RPMI7951 (cell line): ENCODE data around the gene SCAF1. TPM values are rescaled to one million over a fixed set of nuclear protein-coding genes. Genes with fewer than 3 reads are reported as not detected.

Experiments
- DNase-seq: peaks from one replicate; pipeline ENCODE4 v3.0.0-alpha.2; 2012; ENCODE audit warnings: low read depth
- total RNA-seq: library from RNA; depleted of rRNA; stranded (reverse); fragments of >200 nt; shearing (Covaris generic); gene quantifications from 2 replicates; pipeline ENCODE4 v1.2.3, GENCODE V29; 2014

Gene SCAF1
- total RNA-seq, 1 experiment from 2014 or later, result 7.1 TPM

DNA sequence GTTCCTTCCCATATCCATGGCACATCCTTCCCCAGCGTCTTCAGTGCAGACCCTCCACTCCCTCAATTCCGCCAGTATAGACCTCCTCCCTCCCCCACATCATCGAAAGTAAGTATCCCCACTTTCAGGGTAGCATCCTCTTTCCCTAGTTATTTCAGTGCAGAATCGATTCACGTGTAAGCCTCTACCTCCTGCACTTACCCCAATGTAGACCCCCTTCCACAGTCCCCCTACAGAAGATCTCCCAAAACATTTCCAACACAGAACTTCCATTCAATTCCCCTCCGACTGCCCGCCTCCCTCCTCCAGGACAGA lies 23.0 kb downstream of the SCAF1 start:
- DNase-seq, result no peak

DNA sequence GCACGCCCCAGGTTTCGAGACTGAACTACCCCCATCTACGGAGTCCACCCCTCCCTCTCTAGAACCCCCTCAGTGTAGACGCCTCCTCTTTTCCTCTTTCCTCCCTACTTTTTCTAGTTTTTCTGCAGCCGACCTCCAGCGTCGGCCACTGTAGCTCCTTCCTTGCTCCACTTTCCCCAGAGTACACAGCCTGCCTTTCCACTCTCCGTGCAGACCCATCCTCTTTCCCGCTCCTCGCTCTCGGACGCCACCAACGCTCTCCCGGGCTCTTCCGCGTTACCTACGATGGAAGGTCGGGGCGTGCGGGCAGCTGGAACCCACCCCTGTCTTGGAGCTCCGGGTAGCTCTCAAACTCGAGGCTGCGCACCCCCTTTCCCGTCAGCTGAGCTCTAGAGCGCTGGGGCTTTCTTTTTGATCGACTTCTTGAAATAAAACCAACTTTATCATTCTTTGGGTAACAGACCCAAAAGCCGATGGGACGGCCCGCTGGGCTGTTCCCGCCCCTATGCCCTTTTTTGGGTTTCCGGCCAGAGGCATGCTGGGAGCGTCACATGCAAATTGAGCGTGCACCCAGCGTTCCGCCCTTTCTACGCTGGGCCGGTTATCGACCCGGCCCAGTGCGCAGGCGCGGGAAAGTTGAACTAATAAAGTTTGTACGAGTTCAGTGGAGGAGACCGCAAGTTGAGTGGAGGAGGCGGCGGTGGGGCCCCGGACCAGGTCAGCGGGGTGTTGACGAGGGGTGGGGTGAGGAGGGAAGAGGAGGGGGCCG lies 23.5 kb downstream of the SCAF1 start, which contains the start of the genes BCL2L12 and IRF3:
Gene BCL2L12 (plus strand): TSS at position 583 of the 769 bp plus-strand sequence. CDS start 760 bp downstream, outside the sequence.
Gene IRF3 (minus strand): TSS at position 507 of the 769 bp plus-strand sequence. CDS start 1,019 bp downstream, outside the sequence.
- peak; percentile 95 for DNase-seq

DNA sequence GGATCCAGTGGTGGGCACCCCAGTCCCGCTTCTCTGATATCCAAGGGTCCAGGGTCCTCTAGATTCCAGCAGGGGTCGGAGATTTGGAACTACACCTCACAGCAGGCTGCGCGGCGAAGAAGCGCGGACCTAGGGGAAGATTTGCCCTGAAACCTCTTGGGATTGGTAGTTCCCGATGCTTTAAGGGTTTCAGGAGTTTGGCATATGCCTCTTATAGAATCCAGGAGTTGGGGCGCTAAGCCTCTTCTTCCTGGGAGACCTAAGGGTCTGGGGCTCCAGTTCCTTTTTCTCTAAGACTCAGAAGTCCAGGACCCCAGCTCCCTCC lies 24.1 kb downstream of the SCAF1 start:
- DNase-seq, result no peak

DNA sequence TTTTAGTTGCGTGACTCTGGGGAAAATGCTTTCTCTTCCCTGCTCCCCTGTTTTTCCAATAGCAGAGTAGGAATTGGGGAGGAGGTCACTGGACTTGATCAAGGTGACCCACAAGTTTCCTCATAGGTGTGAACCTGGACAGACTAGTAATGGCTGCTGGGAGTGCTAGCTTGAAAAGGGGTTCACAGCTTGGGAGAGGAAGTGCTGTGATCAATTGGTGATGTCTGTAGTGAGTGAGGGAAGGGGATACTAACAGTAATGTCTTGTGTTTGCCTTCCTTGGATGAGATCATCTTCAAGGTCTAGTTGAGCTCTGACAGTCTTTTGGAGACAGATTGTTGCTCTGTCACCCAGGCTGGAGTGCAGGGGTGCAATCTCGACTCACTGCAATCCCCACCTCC lies 25.5 kb downstream of the SCAF1 start:
- DNase-seq, result no peak

DNA sequence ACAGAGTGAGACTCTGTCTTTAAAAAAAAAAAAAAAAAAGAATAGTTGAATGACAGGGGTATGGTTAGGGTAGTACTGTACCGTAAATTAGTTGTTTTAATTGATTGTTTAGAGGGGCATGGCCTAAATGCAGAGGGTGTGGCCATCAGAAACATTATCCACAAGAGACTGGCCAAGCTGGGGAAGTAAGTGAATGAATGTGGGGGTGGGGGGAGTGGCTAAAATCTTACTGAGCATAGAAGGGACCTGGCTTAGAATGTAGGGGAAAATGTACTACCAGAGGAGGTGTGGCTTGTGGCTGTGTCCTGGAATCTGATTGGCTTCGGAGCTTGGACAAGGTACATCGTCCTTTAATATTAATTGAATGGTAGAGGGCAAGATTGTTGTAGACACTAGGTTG lies 27.5 kb downstream of the SCAF1 start:
- DNase-seq, result no peak

DNA sequence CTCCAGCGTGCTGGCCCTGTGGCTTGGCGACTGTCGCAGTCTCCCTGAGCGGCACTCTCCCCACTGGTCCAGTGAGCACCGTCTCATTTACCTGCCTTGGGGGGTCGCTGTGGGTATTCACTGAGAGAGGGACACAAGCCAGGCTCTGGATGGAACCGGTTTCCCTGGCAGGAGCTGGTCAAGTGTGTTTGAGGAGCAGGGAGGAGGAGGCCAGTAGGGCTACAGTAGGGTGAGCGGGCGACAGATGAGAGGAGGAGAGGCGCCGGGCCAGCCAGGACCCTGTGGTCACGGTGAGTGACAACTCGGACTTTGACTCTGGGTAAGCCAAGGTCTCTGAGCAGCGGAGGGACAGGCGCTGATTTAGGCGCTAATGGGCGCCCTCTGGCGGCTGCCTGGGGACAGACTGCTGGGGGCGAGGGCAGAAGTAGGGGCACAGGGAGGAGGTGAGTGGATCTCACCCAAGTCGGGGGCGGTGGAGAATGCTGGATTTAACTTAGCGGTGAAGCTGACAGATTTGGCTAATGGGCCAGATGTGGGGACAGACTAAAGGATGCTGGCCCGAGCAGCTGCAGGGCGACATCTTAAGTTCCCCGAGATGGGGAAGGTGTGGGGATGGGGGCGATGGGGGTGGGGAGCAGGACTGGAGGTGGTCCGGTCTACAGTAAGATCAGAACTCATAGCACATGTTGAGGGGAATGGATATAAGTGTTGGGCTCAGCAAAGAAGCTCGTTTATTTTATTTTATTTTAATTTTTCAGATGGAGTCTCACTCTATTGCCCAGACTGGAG lies 30.3 kb downstream of the SCAF1 start:
- peak; percentile 63 for DNase-seq

DNA sequence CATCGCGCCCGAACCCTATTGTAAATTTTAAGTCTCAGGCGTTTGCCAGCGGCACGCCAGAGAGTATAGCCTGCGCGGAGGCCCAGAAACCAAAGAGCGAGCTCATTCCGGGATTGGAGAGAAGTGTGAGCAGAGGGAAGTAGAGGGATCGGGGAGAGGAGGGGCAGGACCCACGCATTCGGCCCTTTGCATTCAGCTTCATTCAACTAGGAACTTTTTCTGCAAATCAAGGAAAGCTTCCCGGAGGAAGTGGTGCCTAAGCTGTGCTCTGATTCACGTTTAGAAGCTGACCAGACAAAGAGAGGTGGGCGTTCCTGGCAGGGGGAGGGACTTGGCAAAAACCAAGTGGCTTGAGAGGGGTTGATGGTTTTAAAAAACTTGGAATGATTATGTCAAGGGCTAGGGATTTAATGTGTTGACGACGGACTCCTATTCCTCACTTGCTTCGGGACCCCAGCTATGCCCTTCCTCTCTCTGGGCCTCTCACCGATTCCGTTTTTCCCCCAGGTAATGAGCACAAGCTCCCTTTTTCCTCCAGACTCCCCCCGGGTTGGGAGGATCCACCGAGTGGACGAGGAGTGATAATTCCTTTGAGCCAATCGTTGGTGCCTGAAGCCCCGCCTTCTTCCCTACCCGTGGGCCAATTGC lies 34.3 kb downstream of the SCAF1 start:
- peak; percentile 91 for DNase-seq

- peak; percentile 100 for DNase-seq
Measured at GRCh38 chr19:49676784-49677230, 34.8 kb downstream of the SCAF1 start.

GRCh38 chr19:49677231-49677900 lies 35.4 kb downstream of the SCAF1 start, which contains the start of gene PRMT1:
Gene PRMT1 (plus strand): TSS chr19:49677271. CDS start chr19:49677281, 10 bp downstream.
- peak; percentile 23 for DNase-seq

- DNase-seq, result peak; percentile 71
Measured at GRCh38 chr19:49677901-49678674, 36.1 kb downstream of the SCAF1 start.

GRCh38 chr19:49678985-49679770 lies 37.2 kb downstream of the SCAF1 start:
- no peak for DNase-seq

DNA sequence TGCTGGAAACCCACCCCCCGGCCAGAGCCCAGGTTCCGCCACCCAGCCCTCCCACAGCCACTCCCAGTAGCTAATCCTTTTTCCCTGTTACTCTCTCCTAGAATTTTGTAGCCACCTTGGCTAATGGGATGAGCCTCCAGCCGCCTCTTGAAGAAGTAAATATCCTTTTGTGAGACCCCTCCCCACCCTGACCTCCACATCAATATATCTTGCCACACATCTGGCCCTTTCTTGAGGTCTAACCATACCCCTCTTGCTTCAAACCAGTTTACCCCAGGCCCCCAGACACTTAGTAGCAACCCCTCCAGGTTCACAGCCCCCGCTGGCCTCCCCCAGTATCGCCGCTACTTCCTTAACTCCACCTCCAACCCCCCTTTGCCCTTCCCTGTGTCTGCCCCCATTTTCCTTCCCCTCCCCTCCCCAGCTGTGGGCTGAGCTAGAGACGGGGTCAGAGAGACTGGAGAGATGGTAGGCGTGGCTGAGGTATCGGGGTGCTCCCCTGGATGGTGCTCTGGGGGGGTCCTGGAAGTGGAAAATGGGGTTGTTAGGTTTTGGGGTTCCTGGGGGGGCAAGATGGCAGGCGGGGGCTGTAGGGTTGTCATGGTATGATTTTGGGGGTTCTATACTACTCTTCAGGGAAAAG lies 37.9 kb downstream of the SCAF1 start:
- DNase-seq, result no peak

DNA sequence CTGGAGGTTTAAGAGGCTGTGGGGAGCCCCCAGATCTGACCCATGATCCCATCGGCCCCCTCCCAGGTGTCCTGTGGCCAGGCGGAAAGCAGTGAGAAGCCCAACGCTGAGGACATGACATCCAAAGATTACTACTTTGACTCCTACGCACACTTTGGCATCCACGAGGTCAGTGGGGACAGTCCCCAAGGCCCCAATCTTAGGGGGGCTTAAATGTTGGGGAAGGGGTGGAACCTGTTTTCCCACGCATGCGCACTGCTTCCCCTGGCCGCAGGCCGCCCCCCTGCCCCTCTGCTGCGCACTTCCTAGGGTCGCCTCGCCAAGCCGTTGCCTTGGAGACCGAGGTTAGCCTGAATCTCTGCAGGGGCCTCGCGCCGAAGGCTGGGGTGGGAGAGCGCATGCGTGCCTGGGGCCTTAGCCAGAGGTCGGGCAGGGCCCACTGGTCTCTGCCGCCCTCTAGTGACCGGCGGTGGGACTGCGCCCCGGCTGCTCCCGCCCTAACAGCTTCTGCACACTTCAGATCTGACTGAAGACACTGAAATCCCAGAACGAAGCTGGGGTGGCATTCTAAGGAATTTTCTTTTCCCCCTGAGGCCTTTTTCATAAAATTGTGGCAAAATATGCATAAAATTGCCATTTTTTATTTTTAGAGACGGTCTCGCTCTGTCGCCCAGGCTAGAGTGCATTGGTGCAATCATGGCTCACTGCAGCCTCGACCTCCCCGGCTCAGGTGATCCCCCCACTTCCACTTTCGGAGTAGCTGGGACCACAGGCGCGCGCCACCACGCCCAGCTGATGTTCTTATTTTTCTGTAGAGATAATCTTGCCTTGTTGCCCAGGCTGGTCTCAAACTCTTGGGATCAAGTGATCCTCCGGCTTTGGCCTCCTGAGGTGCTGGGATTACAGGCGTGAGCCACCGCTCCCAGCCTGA lies 38.7 kb downstream of the SCAF1 start:
- peak; percentile 76 for DNase-seq

DNA sequence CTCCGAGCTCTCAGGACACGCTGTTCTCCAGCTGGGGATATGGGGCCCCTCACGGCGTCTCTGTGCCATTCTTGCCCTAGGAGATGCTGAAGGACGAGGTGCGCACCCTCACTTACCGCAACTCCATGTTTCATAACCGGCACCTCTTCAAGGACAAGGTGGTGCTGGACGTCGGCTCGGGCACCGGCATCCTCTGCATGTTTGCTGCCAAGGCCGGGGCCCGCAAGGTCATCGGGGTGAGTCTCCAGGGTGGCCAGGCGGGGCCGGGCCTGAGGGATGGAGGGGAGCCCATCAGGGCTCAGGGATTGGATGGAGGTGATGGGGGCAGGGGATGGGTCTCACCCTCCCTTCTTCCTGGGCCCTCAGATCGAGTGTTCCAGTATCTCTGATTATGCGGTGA lies 39.8 kb downstream of the SCAF1 start:
- no peak for DNase-seq

- DNase-seq, result peak; percentile 50
Measured at GRCh38 chr19:49682274-49682673, 40.3 kb downstream of the SCAF1 start.

DNA sequence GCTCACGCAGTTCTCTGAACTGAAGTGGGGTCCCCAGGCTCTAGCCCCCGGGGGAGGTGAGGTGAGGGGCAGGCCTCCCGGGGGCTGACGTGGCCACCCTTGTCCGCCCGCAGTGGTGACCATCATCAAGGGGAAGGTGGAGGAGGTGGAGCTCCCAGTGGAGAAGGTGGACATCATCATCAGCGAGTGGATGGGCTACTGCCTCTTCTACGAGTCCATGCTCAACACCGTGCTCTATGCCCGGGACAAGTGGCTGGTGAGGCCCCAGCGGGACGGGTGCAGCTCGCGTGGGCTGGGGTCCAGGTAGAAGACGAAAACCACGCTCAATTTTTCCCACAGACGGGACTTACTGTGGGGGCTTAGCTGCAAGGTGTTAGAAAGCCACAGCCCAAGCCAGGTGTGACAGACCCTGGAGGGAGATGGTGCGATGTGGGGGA lies 41.8 kb downstream of the SCAF1 start:
- DNase-seq, result no peak

- no peak for DNase-seq
Measured at GRCh38 chr19:49684251-49684982, 42.4 kb downstream of the SCAF1 start.
